Measurements from ENCODE around the gene UST.

UST gene

GRCh38 chr6:148791372-148791771 lies 44.5 kb downstream of the UST start:
- no peak for DNase-seq (ENCODE audit: low spot score)
- TF ChIP-seq, protein P1, sequence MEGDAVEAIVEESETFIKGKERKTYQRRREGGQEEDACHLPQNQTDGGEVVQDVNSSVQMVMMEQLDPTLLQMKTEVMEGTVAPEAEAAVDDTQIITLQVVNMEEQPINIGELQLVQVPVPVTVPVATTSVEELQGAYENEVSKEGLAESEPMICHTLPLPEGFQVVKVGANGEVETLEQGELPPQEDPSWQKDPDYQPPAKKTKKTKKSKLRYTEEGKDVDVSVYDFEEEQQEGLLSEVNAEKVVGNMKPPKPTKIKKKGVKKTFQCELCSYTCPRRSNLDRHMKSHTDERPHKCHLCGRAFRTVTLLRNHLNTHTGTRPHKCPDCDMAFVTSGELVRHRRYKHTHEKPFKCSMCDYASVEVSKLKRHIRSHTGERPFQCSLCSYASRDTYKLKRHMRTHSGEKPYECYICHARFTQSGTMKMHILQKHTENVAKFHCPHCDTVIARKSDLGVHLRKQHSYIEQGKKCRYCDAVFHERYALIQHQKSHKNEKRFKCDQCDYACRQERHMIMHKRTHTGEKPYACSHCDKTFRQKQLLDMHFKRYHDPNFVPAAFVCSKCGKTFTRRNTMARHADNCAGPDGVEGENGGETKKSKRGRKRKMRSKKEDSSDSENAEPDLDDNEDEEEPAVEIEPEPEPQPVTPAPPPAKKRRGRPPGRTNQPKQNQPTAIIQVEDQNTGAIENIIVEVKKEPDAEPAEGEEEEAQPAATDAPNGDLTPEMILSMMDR (IDR thresholded peaks at IDR 0.05; ENCODE audit: extremely low read depth, missing control alignments) = no peak

DNA sequence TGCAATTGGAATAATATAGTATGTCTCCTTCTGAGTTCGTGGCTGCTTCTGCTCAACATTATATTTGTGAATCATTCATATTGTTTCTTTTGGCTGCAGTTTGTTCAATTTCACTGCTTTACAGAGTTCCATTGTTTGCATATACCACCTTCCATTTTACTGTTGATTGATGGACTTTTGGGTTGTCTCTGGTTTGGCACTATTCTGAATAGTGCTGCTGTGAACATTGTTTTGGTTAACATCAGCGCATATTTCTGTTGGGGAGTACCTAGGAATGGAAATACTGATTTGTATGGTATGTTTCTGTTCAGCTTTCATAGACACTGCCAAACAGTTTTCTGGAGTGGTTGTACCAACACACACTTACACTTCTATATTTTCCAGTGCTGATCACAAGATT lies 46.9 kb downstream of the UST start:
- no peak for DNase-seq (ENCODE audit: low spot score)
- TF ChIP-seq, protein P1 (IDR thresholded peaks at IDR 0.05; ENCODE audit: extremely low read depth, missing control alignments) = no peak

DNA sequence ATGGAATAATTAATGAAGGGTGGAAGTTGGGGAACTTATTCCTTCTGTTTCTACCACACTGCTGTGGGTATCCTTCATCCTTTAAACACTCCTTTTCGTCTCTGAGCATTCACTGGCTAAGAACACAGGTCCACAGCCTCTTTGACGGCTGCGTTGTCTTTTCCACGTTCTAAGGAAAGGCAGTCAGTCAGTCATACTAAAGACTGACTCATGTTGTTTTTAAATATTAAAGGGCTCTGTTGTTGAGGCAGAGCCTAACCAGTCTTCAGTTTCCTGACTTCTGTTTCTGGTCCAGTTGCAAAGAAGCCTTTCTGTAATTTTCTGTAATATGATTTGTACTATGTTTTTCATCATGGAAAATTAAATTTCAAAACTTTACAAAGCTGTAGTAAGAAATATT lies 48.0 kb downstream of the UST start:
- TF ChIP-seq, protein P1 (IDR thresholded peaks at IDR 0.05; ENCODE audit: extremely low read depth, missing control alignments) = no peak
- no peak for DNase-seq (ENCODE audit: low spot score)

GRCh38 chr6:148795563-148795962 lies 48.7 kb downstream of the UST start:
- TF ChIP-seq, protein P1 (IDR thresholded peaks at IDR 0.05; ENCODE audit: extremely low read depth, missing control alignments) = no peak
- no peak for DNase-seq (ENCODE audit: low spot score)

DNA sequence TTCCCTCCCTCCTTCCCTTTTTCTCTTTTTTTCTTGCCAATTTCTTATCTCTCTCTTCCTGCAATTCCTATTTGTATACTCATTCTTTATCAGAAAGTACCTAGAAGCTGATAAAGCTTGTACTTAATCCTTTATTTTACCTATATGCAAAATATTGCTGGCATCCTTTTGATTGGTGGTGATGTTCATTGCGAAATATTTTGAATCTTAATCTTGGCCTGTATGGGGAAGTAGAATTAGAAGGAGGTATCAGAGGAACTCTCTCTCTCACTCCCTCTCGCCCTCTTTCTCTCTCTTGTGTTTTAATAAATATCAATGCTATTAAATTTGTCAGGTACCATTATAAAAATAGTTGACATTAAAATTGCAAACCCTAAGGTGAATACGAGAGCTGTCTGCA lies 52.8 kb downstream of the UST start:
- TF ChIP-seq, protein P1 (IDR thresholded peaks at IDR 0.05; ENCODE audit: extremely low read depth, missing control alignments) = no peak
- no peak for DNase-seq (ENCODE audit: low spot score)

GRCh38 chr6:148800536-148800935 lies 53.7 kb downstream of the UST start:
- TF ChIP-seq, protein P1 (IDR thresholded peaks at IDR 0.05; ENCODE audit: extremely low read depth, missing control alignments) = no peak
- DNase-seq (ENCODE audit: low spot score) = no peak

DNA sequence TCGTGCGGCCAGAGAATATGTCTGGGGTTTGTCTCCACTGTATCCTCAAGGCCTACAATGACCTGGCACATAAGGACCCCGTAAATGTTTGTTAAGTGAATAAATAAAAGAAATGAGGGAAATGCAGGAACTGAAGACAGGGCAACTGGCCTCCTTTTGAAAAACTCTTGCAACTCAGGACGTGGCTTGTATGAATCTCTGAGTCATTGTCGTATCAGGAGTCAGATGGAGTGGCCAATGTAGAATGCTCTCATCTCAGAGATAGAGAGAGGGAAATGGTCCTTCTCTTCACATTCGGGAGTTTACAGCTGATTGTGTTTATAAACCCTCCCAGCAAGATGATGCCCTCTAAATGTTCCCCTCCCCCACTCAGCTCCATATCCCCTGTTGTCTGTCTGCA lies 57.1 kb downstream of the UST start:
- no peak for DNase-seq (ENCODE audit: low spot score)
- TF ChIP-seq, protein P1 (IDR thresholded peaks at IDR 0.05; ENCODE audit: extremely low read depth, missing control alignments) = no peak

Data from GM20000 (cell line).